ENCODE measurements around the gene LENG1.

DNA sequence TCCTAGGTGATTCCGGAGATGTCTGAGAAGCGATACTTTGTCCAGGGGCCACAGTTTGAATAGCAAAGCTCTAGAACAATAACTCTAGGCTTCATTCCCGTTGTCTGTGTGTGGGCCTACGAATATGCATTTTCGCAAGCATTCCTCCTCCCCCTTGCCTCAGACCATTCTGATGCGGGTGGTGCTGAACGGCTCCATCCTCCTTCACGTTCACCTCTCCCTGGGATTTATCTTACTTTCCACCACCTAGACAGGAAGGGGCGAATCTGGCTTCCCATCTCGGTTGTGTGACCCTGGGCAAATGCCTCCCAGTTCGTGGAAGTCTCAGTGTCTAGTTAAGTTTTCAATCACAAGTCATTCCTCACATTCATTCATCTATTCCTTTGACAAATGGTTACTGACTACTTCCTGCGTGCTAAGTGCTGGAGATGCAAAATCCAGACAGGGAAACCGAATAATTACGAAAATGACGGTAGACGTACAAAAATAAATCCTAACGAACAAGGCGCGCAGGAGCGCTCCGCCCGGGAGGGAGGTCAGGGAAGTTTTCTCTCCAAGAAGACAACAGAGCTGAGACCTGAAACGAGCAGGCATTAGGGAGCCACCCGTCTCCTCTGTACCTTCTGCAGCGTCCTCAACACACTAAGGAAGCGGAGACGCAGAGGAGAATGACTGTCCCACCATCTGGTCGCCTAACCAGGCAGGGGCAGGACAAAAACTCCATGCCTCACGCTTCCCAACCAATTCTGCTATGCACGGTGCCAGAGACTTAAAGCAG, 23.2 kb downstream of the LENG1 start:
- TF ChIP-seq ZNF274 (IDR thresholded peaks at IDR 0.05; ENCODE audit: low read length) = no peak
- TF ChIP-seq ZNF274 (tag by site-specific recombination; IDR thresholded peaks at IDR 0.05; ENCODE audit: borderline replicate concordance) = no peak
- no peak for TF ChIP-seq ZFP3 (tag by site-specific recombination; IDR thresholded peaks at IDR 0.05; ENCODE audit: low read depth)
- TF ChIP-seq, protein P1, sequence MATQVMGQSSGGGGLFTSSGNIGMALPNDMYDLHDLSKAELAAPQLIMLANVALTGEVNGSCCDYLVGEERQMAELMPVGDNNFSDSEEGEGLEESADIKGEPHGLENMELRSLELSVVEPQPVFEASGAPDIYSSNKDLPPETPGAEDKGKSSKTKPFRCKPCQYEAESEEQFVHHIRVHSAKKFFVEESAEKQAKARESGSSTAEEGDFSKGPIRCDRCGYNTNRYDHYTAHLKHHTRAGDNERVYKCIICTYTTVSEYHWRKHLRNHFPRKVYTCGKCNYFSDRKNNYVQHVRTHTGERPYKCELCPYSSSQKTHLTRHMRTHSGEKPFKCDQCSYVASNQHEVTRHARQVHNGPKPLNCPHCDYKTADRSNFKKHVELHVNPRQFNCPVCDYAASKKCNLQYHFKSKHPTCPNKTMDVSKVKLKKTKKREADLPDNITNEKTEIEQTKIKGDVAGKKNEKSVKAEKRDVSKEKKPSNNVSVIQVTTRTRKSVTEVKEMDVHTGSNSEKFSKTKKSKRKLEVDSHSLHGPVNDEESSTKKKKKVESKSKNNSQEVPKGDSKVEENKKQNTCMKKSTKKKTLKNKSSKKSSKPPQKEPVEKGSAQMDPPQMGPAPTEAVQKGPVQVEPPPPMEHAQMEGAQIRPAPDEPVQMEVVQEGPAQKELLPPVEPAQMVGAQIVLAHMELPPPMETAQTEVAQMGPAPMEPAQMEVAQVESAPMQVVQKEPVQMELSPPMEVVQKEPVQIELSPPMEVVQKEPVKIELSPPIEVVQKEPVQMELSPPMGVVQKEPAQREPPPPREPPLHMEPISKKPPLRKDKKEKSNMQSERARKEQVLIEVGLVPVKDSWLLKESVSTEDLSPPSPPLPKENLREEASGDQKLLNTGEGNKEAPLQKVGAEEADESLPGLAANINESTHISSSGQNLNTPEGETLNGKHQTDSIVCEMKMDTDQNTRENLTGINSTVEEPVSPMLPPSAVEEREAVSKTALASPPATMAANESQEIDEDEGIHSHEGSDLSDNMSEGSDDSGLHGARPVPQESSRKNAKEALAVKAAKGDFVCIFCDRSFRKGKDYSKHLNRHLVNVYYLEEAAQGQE (tag by site-specific recombination; IDR thresholded peaks at IDR 0.05) = no peak
- TF ChIP-seq ZNF174 (tag by site-specific recombination; IDR thresholded peaks at IDR 0.05) = no peak
- TF ChIP-seq, protein P2, sequence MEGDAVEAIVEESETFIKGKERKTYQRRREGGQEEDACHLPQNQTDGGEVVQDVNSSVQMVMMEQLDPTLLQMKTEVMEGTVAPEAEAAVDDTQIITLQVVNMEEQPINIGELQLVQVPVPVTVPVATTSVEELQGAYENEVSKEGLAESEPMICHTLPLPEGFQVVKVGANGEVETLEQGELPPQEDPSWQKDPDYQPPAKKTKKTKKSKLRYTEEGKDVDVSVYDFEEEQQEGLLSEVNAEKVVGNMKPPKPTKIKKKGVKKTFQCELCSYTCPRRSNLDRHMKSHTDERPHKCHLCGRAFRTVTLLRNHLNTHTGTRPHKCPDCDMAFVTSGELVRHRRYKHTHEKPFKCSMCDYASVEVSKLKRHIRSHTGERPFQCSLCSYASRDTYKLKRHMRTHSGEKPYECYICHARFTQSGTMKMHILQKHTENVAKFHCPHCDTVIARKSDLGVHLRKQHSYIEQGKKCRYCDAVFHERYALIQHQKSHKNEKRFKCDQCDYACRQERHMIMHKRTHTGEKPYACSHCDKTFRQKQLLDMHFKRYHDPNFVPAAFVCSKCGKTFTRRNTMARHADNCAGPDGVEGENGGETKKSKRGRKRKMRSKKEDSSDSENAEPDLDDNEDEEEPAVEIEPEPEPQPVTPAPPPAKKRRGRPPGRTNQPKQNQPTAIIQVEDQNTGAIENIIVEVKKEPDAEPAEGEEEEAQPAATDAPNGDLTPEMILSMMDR (tag by site-specific recombination; IDR thresholded peaks at IDR 0.05) = no peak
- no peak for TF ChIP-seq ZNF37A (tag by site-specific recombination; IDR thresholded peaks at IDR 0.05)
- no peak for TF ChIP-seq BCL11A (tag by site-specific recombination; IDR thresholded peaks at IDR 0.05; ENCODE audit: low read depth)
